ENCODE data around the gene ZNF555.

The ZNF555 gene

GRCh38 chr19:2824129-2824528, 17.1 kb upstream of the ZNF555 start:
- DNase-seq (ENCODE audit: low read depth), result no peak

- DNase-seq (ENCODE audit: low read depth), result no peak
These were observed 14.3 kb upstream of the ZNF555 start for GRCh38 chr19:2827022-2827421.

- DNase-seq (ENCODE audit: low read depth), result no peak
These were observed 13.3 kb upstream of the ZNF555 start for GRCh38 chr19:2827840-2828489.

GRCh38 chr19:2834294-2834871, 6.9 kb upstream of the ZNF555 start:
- DNase-seq (ENCODE audit: low read depth), result no peak

GRCh38 chr19:2837430-2837829, 3.8 kb upstream of the ZNF555 start:
- no peak for DNase-seq (ENCODE audit: low read depth)

DNA sequence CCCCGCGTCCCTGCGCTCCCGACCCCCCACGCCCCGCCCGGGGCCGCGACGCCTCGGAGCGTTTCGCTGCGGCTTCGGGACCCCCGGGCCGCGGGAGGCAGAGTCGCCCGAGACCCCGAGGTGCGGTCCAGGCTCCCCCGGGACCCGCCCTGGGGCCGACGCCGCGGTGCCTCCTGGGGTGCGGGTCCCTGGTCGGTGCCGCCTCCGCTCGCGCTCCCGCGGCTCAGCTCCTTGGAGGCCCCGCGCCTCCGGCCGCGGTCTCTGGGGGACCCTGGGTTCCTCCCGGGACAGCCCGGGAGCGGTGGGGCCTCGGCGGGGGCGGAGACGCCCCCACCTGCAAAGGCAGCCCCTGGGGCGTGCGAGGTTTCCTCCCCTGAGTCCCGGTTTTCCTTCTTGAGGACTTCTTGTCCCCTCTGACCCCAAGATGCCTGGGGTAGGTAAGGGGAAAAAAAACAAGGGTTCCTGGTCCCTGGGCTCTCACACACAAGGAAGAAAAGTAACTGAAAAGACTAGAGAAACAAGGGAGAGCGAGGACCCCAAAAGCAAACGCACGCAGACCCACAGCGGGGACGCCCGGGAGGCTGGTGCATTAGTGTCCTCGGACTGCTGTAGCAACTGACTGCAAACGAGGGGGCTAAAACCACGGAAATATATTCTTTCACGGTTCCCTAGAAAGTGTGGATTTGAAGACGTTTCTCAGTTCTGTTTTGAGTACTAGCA, 740 bp downstream of the ZNF555 start:
- no peak for DNase-seq (ENCODE audit: low read depth)

DNA sequence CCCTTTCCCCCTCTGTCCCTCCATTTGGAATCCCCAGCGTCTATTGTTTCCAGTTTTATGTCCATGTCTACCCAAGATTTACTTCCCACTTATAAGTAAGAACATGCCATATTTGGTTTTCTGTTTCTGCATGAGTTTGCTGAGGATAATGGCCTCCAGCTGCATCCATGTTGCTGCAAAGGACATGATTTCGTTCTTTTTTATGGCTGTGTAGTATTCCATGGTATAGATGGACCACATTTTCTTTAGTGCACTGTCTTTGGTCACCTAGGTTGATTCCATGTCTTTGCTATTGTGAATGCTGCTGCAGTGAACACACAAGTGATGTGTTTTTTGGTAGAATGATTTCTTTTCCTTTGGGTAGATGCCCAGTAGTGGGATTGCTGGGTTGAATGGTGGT, 3.8 kb downstream of the ZNF555 start:
- no peak for DNase-seq (ENCODE audit: low read depth)

GRCh38 chr19:2846180-2846894, 5.1 kb downstream of the ZNF555 start:
- DNase-seq (ENCODE audit: low read depth), result no peak

- DNase-seq (ENCODE audit: low read depth), result no peak
These were observed 6.2 kb downstream of the ZNF555 start for GRCh38 chr19:2847507-2847906.

GRCh38 chr19:2848616-2849015, 7.3 kb downstream of the ZNF555 start:
- no peak for DNase-seq (ENCODE audit: low read depth)

- no peak for DNase-seq (ENCODE audit: low read depth)
These were observed 9.1 kb downstream of the ZNF555 start for GRCh38 chr19:2850256-2850925.

GRCh38 chr19:2852598-2852997, 11.3 kb downstream of the ZNF555 start:
- no peak for DNase-seq (ENCODE audit: low read depth)

DNA sequence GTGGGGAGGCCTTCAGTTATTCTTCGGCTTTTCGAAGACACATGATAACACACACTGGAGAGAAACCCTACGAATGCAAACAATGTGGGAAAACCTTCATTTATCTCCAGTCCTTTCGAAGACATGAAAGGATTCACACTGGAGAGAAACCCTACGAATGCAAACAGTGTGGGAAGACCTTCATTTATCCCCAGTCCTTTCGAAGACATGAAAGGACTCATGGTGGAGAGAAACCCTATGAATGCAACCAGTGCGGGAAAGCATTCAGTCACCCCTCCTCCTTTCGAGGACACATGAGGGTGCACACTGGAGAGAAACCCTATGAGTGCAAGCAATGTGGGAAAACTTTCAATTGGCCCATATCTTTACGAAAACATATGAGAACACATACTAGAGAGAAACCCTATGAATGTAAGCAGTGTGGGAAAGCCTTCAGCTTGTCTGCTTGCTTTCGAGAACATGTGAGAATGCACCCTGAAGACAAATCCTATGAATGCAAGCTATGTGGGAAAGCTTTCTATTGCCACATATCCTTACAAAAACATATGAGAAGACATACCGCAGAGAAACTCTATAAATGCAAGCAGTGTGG, 11.8 kb downstream of the ZNF555 start:
- DNase-seq (ENCODE audit: low read depth), result no peak

DNA sequence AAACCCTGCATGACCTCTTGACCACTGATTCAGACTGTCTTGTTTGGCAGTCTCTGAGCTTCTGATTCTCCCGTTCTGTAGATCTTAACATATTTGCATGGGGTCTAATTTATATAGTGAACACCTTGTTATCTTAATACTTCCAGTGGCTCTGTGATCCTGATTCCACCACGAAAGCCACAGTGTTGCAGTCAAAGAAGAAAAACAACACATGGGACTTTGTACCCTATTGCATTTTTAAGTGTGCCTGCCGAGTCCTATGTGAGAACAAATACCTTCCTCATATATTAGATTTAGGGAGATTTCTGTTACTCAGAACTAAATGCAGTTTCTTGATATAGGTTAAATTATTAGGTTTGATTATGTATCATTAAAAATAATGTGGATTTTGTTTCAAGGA, 13.6 kb downstream of the ZNF555 start:
- DNase-seq (ENCODE audit: low read depth), result no peak

GRCh38 chr19:2856457-2857050, 15.3 kb downstream of the ZNF555 start:
- no peak for DNase-seq (ENCODE audit: low read depth)

DNA sequence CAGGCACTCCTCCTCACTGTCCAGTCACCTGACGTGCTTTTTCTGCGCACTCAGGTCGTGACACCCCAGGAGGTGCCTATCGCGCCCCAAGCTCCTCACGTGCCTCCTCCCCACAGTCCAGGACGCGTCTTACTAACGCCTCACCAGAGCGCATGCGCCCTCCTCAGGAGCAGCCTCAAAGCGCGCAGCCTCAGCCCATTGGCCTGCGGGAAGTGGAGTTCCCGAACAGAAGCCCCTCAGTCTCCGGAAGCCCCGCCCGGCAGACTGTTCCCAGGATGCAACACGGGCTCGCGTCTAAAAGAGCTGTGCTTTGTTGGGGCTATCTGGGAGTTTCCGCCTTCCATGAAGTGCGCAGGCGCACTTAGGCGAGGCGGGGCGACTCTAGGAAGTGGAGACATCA, 17.6 kb downstream of the ZNF555 start:
- no peak for DNase-seq (ENCODE audit: low read depth)

DNA sequence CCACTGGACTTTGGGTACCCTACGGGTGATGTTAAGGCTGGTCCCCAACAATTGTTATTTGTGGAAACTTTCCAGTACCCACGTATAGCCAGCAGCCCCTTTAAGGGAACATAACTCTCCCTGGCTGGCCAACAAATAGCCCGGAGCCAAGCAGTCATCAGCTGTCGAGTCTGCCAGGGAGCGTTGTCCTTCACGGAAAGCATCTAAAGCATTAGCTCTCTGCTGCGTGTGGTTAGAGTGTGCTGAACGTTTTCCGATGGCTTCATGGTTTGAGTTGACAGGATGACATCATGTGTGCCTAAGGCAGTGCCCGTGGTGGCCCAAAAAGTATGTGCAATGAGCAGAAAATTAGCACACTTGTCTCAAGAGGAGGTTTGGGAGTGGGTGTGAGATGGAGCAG, 22.5 kb downstream of the ZNF555 start:
- no peak for DNase-seq (ENCODE audit: low read depth)

DNA sequence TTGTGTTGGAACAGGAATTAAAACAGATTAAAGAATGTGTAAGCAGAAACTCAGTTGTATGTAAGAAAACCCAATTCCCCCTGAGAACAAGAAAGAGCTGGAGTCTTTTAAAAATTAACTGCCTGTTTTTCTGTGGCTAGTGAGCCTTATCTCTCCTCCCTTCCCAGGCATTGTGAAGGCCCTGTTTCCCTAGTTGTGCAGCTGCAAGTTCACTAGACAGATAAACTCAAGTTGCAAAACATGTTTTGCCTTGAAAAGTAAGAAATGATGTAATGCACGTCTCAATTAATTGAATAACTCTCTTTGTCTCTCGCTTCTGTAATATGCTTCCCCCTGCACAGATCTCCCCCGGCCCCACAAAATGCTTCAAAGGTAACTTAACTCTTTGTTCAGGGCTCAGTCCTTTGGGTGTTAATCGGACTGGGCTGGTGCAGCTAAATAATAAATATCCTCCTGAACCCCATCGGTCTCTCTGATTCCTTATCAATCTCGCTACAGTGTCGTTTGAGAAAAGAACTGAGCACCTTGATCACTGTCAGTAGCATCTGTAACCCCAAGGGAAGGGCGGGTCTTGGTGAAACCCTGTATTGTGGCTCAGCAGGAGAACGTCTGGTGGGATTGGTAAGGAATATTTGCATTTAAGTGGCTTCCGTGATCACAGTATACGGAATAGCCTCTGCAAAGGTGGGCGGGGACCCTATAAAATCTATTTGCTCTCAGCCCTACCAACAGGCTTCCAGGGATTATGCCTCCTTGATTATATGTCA, 24.2 kb downstream of the ZNF555 start:
- DNase-seq (ENCODE audit: low read depth), result no peak

DNA sequence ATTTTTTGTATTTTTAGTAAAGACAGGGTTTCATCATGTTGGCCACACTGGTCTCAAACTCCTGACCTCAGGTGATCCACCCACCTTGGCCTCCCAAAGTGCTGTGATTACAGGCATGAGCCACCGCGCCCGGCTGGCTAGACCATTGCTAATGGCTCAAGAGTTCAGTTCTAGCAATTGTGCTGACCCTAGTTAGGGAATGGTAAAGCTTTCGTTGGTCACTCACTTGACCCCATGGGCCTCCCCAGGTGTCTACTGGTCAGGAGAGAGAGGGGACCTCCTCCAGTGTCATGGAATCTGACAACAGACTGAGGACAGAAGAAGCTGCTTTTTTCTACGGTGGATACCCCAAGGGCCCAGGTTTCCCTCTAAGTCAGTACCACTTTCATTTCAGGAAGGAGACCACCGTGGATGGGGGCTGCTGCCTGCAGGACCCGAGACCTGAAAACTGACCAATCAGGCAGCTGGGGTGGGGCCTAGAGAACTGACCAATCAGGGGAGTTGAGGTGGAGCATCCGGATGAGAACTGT, 25.3 kb downstream of the ZNF555 start:
- DNase-seq (ENCODE audit: low read depth), result no peak

Measured in stromal cell of bone marrow (primary cell).